Panc1 (cell line): ENCODE measurements around the gene RAB39A. TPM values are rescaled to one million over a fixed set of nuclear protein-coding genes. Genes with fewer than 3 reads are reported as not detected.
"Not testable (repeated sequence)": the region's sequence is repeated elsewhere in the genome, so short reads cannot be mapped to it uniquely, and the experiment has no call there.

Experiments
- ATAC-seq: fragments of 200-7000 bp; cut with Tn5 transposase; 2 replicates; pipeline ENCODE4 v1.9.1; 2020; ENCODE audit warnings: mild to moderate bottlenecking, moderate library complexity
- BruUV-seq: library from RNA; stranded (reverse); fragments of 400-500 nt; replicated peaks from 2 replicates; lab custom pipeline; 2021; lab: Mats Ljungman, UMichigan
- CTCF ChIA-PET: fragments of 300-600 bp; sonication (Branson Sonifier 250); formaldehyde crosslinking; loops from one replicate; lab custom pipeline; 2022; ENCODE audit warnings: antibody characterized with exemption; lab: Charles Lee
- POLR2A ChIA-PET: fragments of 300-600 bp; sonication (Branson Sonifier 250); formaldehyde crosslinking; loops from one replicate; lab custom pipeline; 2022; ENCODE audit warnings: antibody characterized with exemption; lab: Charles Lee
- DNase-seq: peaks from one replicate; pipeline ENCODE4 v3.0.0-alpha.2; 2010; ENCODE audit warnings: low read depth, low spot score
- H3K27ac ChIP-seq: 2 replicates; pipeline ENCODE4 v1.5.1; 2011; ENCODE audit warnings: mild to moderate bottlenecking, low read length, inconsistent platforms
- H3K27me3 ChIP-seq: fragments of 200-500 bp; sonication (Bioruptor generic); 2 replicates; pipeline ENCODE4 v1.6.0; 2014; ENCODE audit warnings: low read length, inconsistent platforms; ENCODE audit not compliant: control insufficient read depth, insufficient read depth
- H3K36me3 ChIP-seq: fragments of 200-500 bp; sonication (Bioruptor generic); 2 replicates; pipeline ENCODE4 v1.5.1; 2014; ENCODE audit warnings: inconsistent platforms, mild to moderate bottlenecking, low read length, moderate library complexity; ENCODE audit not compliant: control insufficient read depth, insufficient read depth
- H3K4me1 ChIP-seq: 2 replicates; pipeline ENCODE4 v1.5.1; 2011; ENCODE audit warnings: inconsistent platforms, mild to moderate bottlenecking, low read length, moderate library complexity; ENCODE audit not compliant: control insufficient read depth, insufficient read depth
- H3K4me3 ChIP-seq, 2 experiments: 2 replicates each; pipeline ENCODE4 v1.5.1; 2011 to 2012; ENCODE audit warnings: low read depth in 2 of 2, low read length in 2 of 2, mild to moderate bottlenecking in 2 of 2, inconsistent platforms in 1 of 2, moderate library complexity in 1 of 2
- H3K9me3 ChIP-seq: fragments of 200-500 bp; sonication (Bioruptor generic); 2 replicates; pipeline ENCODE4 v1.5.1; 2014; ENCODE audit warnings: low read depth, mild to moderate bottlenecking, inconsistent platforms, low read length, moderate library complexity; ENCODE audit not compliant: control insufficient read depth, insufficient read depth
- CTCF ChIP-seq: fragments of 450-650 bp; IDR thresholded peaks from 2 replicates; pipeline ENCODE4 v1.5.1; 2017; ENCODE audit warnings: mild to moderate bottlenecking
- POLR2AphosphoS5 ChIP-seq: IDR thresholded peaks from 2 replicates; pipeline ENCODE4 v1.6.1; 2012; ENCODE audit warnings: mild to moderate bottlenecking, low read depth, low read length, moderate library complexity
- REST ChIP-seq, 2 experiments: IDR thresholded peaks; 2 replicates each; pipeline ENCODE4 v1.6.1; 2011 to 2012; ENCODE audit warnings: low read depth in 2 of 2, control low read depth in 1 of 2, low read length in 1 of 2, mild to moderate bottlenecking in 1 of 2, moderate library complexity in 1 of 2; ENCODE audit not compliant: insufficient read depth in 1 of 2
- SIN3A ChIP-seq: IDR thresholded peaks from 2 replicates; pipeline ENCODE4 v1.6.1; 2012; ENCODE audit warnings: low read depth, mild to moderate bottlenecking, low read length, moderate library complexity, borderline replicate concordance; ENCODE audit not compliant: insufficient read depth
- TCF7L2 ChIP-seq: IDR thresholded peaks from 2 replicates; pipeline ENCODE4 v1.6.1; 2011; ENCODE audit warnings: mild to moderate bottlenecking, low read depth, low read length, inconsistent platforms
- in situ Hi-C: cut with HindIII; loops from 2 replicates; pipeline ENCODE4 v1.10.0; 2016; ENCODE audit warnings: low sequenced_read_pairs, low pct_unique_long_range_greater_than_20kb
- intact Hi-C: fragments of 100-400 bp; cut with micrococcal nuclease; formaldehyde crosslinking; loops from one replicate; pipeline ENCODE4 v1.10.0; 2022; ENCODE audit not compliant: unreplicated experiment
- total RNA-seq: library from RNA; stranded (reverse); gene quantifications from one replicate; pipeline ENCODE4 v1.2.1, GENCODE V29; 2021; ENCODE audit not compliant: unreplicated experiment

Gene RAB39A
- total RNA-seq, 1 experiment from 2014 or later = 3.3 TPM

- no peak overlapping the region for H3K4me3 ChIP-seq
- H3K27ac ChIP-seq = no peak overlapping the region
- H3K36me3 ChIP-seq = no peaks in the 10 kb centered on the region
- in situ Hi-C loops = no loop called here
- POLR2A ChIA-PET = no interaction called here
- H3K4me1 ChIP-seq = peaks cover 9% of the 10 kb centered on the region; the same call in 1 of the 2 replicates
- H3K9me3 ChIP-seq = no peaks in the 10 kb centered on the region
- ATAC-seq (no peak), DNase-seq (peak; percentile 32)
- H3K27me3 ChIP-seq = no peaks in the 10 kb centered on the region
- BruUV-seq = no TSS peak
- TF ChIP-seq TCF7L2 (no peak), SIN3A (no peak), REST (IDR thresholded peaks at IDR 0.05; ENCODE audit: insufficient read depth in 1 of 2, low read depth in 2 of 2, low read length in 1 of 2) (no peak), CTCF (no peak), POLR2AphosphoS5 (no peak)
- CTCF ChIA-PET = no interaction called here
- intact Hi-C loops = no loop called here
These were observed 3.0 kb downstream of the RAB39A start for GRCh38 chr11:107931206-107931605.

- intact Hi-C loops = no loop called here
- ATAC-seq = no peak
- H3K27me3 ChIP-seq = no peaks in the 10 kb centered on the region
- no peak for TF ChIP-seq REST (IDR thresholded peaks at IDR 0.05; ENCODE audit: insufficient read depth in 1 of 2, low read depth in 2 of 2, low read length in 1 of 2)
- no TSS peak for BruUV-seq
- H3K4me3 ChIP-seq = no peak overlapping the region
- H3K27ac ChIP-seq = no peak overlapping the region
- DNase-seq = no peak
- CTCF ChIA-PET = no interaction called here
- in situ Hi-C loops = no loop called here
- POLR2A ChIA-PET = interaction anchor here (0.7 kb wide), 1 partner anchor 16 kb away, joined by 23 read pairs; no protein-coding TSS in a partner anchor
- no peaks in the 10 kb centered on the region for H3K36me3 ChIP-seq
- H3K4me1 ChIP-seq = no peaks in the 10 kb centered on the region
- no peaks in the 10 kb centered on the region for H3K9me3 ChIP-seq
These were observed 19.7 kb downstream of the RAB39A start for GRCh38 chr11:107947904-107948303.

GRCh38 chr11:107948328-107948727 is 20.1 kb downstream of the RAB39A start:
- H3K4me3 ChIP-seq, H3K36me3 ChIP-seq, H3K9me3 ChIP-seq, H3K4me1 ChIP-seq, ATAC-seq, intact Hi-C loops, H3K27ac ChIP-seq, H3K27me3 ChIP-seq, BruUV-seq, in situ Hi-C loops, DNase-seq: not testable (repeated sequence)
- CTCF ChIA-PET = interaction anchor here (0.6 kb wide), 1 partner anchor 169 kb away, joined by 16 read pairs; no protein-coding TSS in a partner anchor
- POLR2A ChIA-PET = interaction anchor here (0.7 kb wide), 2 partner anchors 16 to 112 kb away, joined by 6 to 23 read pairs; no protein-coding TSS in a partner anchor
